Measurements from ENCODE around the gene GPR62. TPM values are rescaled to one million over a fixed set of nuclear protein-coding genes. Genes with fewer than 3 reads are reported as not detected.

GPR62 gene
- total and polyA plus RNA-seq, 2 of the 8 experiments (the other 6 are each of a cell fraction or from before 2014, with no cell fraction given), result 0.22 to 0.29 TPM

GRCh38 chr3:51992017-51992682, 37.0 kb downstream of the GPR62 start:
- 84% methylated on average over 3 of the region's 3 CpGs; no CpG with 5 or more reads in 1 of the 2 experiments for WGBS, 2 experiments (ENCODE audit: extremely low coverage in 1 of 2, insufficient coverage in 1 of 2, insufficient read length in 1 of 2, insufficient replicate concordance in 2 of 2, low coverage in 1 of 2, low lambda C conversion rate in 2 of 2, missing lambda C conversion rate in 1 of 2)
- Histone ChIP-seq H4K5ac (ENCODE audit: insufficient read length, low read depth, low read length) (no peak overlapping the region), H2BK5ac (ENCODE audit: low read depth, low read length) (peak overlapping the region; percentile 63; the same call in 1 of the 2 replicates), H3K23me2 (ENCODE audit: low read depth, low read length) (peaks cover 5% of the 10 kb centered on the region; the same call in 1 of the 2 replicates), H3K4ac (replicated peaks; ENCODE audit: insufficient read length, low read depth, low read length) (no peak overlapping the region), H4K91ac (replicated peaks; ENCODE audit: insufficient read length, low read length) (no peak overlapping the region), H3K9ac (replicated peaks in 1 of 4; ENCODE audit: extremely low read depth in 1 of 4, low read depth in 3 of 4, low read length in 3 of 4) (no peak overlapping the region), H2BK120ac (replicated peaks; ENCODE audit: low read depth, low read length) (no peak overlapping the region), H3K18ac (ENCODE audit: extremely low read depth, low read length) (no peak overlapping the region), H4K8ac (ENCODE audit: extremely low read depth, insufficient read depth, low read length) (peak overlapping the region; percentile 3; the same call in 1 of the 2 replicates), H3K27ac (ENCODE audit: low read depth, low read length) (0 out of 2 replicates have a peak overlapping the region, but pooled peaks have one; percentile 19), H2BK15ac (ENCODE audit: low read length) (no peak overlapping the region), H3K56ac (replicated peaks; ENCODE audit: insufficient read length, low read depth, low read length) (no peak overlapping the region), H3K36me3 (ENCODE audit: control insufficient read depth in 2 of 4, insufficient read depth in 4 of 4, low read length in 3 of 4) (peaks cover 17 to 39% (median 28%) of the 10 kb centered on the region in 4 experiments), H3K4me1 (replicated peaks in 1 of 4; ENCODE audit: control insufficient read depth in 3 of 4, insufficient read depth in 4 of 4, low read length in 3 of 4) (peaks cover 4 to 17% (median 7%) of the 10 kb centered on the region in 4 experiments; a peak in 5 of 7 replicates), H3K79me2 (ENCODE audit: control insufficient read depth in 1 of 2, insufficient read depth in 2 of 2, low read length in 2 of 2) (peaks cover 0 to 17% of the 10 kb centered on the region in 2 experiments; a peak in 3 of 4 replicates), H3K14ac (ENCODE audit: insufficient read length) (no peak overlapping the region), H3K79me1 (ENCODE audit: low read depth, low read length) (peaks cover 4% of the 10 kb centered on the region), H2BK12ac (ENCODE audit: low read depth, low read length) (no peak overlapping the region), H2BK20ac (ENCODE audit: low read length) (no peak overlapping the region), H3K9me3 (ENCODE audit: insufficient read depth in 2 of 2, low read depth in 1 of 2, low read length in 1 of 2) (no peaks in the 10 kb centered on the region), H4K20me1 (replicated peaks in 1 of 2; ENCODE audit: control insufficient read depth in 1 of 2, insufficient read depth in 2 of 2, low read length in 2 of 2) (peaks cover 3 to 8% of the 10 kb centered on the region in 2 experiments), H2AK5ac (ENCODE audit: low read depth, low read length) (0 out of 2 replicates have a peak overlapping the region, but pooled peaks have one; percentile 13), H2AFZ (ENCODE audit: low read length) (no peak overlapping the region), H3K23ac (ENCODE audit: insufficient read length) (no peak overlapping the region), H3K4me3 (ENCODE audit: extremely low read depth in 1 of 4, insufficient read depth in 2 of 4, low read depth in 3 of 4, low read length in 4 of 4) (no peak overlapping the region), H3K27me3 (replicated peaks in 1 of 4; ENCODE audit: control insufficient read depth in 3 of 4, extremely low read depth in 1 of 4, insufficient read depth in 3 of 4, low read length in 3 of 4) (no peaks in the 10 kb centered on the region), H3K4me2 (ENCODE audit: insufficient read depth in 1 of 2, low read depth in 2 of 2, low read length in 2 of 2) (no peak overlapping the region)
- POLR2A ChIA-PET (ENCODE audit: partially characterized antibody), result interaction anchor here (0.5 to 25.9 kb wide), 34 partner anchors 9 to 458 kb away, joined by 3 to 923 read pairs (median 4); partner anchors contain the start of genes ABHD14A, ABHD14B, ACY1 and DUSP7
- CTCF ChIA-PET (ENCODE audit: partially characterized antibody), result interaction anchor here (0.6 to 6.2 kb wide), 14 partner anchors 10 to 302 kb away, joined by 3 to 46 read pairs (median 4); partner anchors contain the start of genes ABHD14A, ABHD14B, ACY1 and PARP3
- DNase-seq (ENCODE audit: low read depth in 1 of 2, low spot score in 2 of 2) (peak in 1 of 2 experiments; percentile 46), FAIRE-seq (no peak)
- TF ChIP-seq TAF7 (optimal IDR thresholded peaks at IDR 0.05; ENCODE audit: borderline replicate concordance, low read depth, low read length) (peak; percentile 52), SRF (IDR thresholded peaks at IDR 0.05; ENCODE audit: low read depth, low read length) (no peak), GTF2F1 (IDR thresholded peaks at IDR 0.05; ENCODE audit: borderline replicate concordance, low read depth, low read length) (no peak), POLR2A (IDR thresholded peaks at IDR 0.05; ENCODE audit: control extremely low read depth in 1 of 2, low read depth in 2 of 2, low read length in 2 of 2) (peak in 1 of 2 experiments; percentile 83; a peak in 1 of 3 replicates), EZH2 (IDR thresholded peaks at IDR 0.05; ENCODE audit: low read depth, low read length, severe bottlenecking) (no peak), SP2 (IDR thresholded peaks at IDR 0.05; ENCODE audit: low read length) (no peak), SAP30 (IDR thresholded peaks at IDR 0.05; ENCODE audit: insufficient read depth, insufficient replicate concordance, low read length) (no peak), RFX5 (IDR thresholded peaks at IDR 0.05; ENCODE audit: borderline replicate concordance, low read depth, low read length) (no peak), RNF2 (IDR thresholded peaks at IDR 0.05; ENCODE audit: borderline replicate concordance, low read depth, low read length, missing control alignments, poor library complexity, severe bottlenecking) (no peak), CBX8 (IDR thresholded peaks at IDR 0.05; ENCODE audit: borderline replicate concordance, low read depth, low read length) (no peak), KDM5A (IDR thresholded peaks at IDR 0.05; ENCODE audit: low read length) (no peak)

All from H1 (cell line).